NCI-H128 (cell line): ENCODE results near the gene SPATA33.
"Not testable (repeated sequence)": the region's sequence is repeated elsewhere in the genome, so short reads cannot be mapped to it uniquely, and the experiment has no call there.

ENCODE experiments used
- DNase-seq: peaks from one replicate; lab custom pipeline; 2025; ENCODE audit not compliant: unreplicated experiment; lab: John Stamatoyannopoulos, UW

The SPATA33 gene

GRCh38 chr16:89658221-89658879 is 714 bp downstream of the SPATA33 start:
- DNase-seq, result no peak

- DNase-seq, result no peak
These were observed 2.5 kb downstream of the SPATA33 start for GRCh38 chr16:89660146-89660545.

GRCh38 chr16:89661215-89661614 is 3.6 kb downstream of the SPATA33 start:
- no peak for DNase-seq

- DNase-seq, result not testable (repeated sequence)
These were observed 6.6 kb downstream of the SPATA33 start for GRCh38 chr16:89664238-89664637.

- DNase-seq, result not testable (repeated sequence)
These were observed 9.4 kb downstream of the SPATA33 start for GRCh38 chr16:89667000-89667399.

DNA sequence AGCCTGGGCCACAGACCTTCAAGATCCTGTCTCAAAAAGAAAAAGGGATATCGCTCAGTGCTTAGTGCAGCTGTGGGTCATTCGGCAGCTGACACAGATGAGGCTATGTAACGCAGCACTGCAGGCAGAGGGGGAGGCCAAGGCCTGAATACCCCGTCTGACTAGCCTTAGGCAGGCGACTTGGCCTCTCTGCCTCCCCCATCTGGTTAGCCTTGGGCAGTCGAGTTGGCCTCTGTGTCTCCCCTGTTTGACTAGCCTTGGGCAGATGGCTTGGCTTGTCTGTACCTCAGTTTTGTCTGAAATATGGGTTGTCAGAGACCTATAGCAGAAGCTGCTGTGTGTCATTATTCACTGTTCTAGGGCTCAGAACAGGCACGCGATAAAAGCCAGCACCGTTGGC is 10.0 kb downstream of the SPATA33 start:
- DNase-seq, result no peak

- DNase-seq, result no peak
These were observed 11.1 kb downstream of the SPATA33 start for GRCh38 chr16:89668790-89669158.

DNA sequence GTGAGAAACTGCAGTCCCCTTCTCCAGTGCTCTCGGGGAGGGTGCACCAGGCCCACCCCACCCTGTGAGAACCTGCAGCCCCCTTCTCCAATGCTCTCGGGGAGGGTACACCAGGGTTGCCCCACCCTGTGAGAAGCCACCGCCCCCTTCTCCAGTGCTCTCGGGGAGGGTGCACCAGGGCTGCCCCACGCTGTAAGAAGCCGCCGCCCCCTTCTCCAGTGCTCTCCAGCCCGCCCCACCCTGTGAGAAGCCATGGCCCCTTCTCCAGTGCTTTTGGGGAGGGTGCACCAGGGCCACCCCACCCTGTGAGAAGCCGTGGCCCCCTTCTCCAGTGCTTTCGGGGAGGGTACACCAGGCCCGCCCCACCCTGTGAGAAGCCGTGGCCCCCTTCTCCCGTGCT is 12.1 kb downstream of the SPATA33 start:
- no peak for DNase-seq

DNA sequence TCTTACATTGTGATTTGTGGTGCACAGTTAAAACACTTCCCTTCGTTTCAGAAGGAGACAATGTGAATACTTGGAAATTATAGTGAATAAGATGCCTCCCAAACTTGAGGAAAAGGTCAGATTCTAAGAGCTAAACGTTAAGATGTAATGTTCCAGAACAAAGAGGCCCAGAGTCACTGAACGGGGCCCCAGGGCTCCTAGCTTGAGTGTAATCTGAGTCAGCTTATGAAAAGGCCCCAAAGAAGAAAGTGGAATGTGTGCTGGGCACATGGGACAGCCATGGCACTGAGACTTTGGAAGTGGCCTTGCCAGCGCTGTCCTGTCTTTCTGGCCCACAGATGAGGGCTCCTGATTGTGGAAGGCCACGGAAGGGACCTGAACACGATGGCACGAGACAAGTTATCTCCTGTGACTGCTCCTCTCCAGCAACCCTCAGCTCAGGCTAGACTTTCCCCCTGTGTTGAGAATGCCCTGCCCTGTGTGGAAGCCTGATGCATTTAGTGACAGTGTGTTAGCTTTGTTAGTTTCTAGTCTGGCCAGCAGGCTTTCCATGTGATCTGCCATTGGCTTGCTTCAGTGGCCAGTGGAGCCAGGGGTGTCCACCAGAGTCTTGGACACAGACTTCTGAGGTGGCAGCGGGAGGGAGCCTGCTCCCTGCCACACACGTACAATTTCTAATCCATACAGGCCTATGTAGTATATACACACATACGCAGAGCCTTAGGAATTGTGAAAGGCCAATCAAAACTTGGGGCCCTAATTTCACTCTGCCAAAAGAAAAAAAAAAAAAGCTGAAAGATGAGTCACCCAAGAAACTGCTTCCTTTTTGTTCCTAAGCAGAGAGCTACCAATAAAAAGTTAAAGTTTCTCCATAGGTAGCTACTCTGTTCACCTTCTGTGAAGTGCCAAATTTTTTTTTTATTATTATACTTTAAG is 13.1 kb downstream of the SPATA33 start:
- DNase-seq, result no peak

- not testable (repeated sequence) for DNase-seq
These were observed 13.9 kb downstream of the SPATA33 start for GRCh38 chr16:89671565-89671964.

DNA sequence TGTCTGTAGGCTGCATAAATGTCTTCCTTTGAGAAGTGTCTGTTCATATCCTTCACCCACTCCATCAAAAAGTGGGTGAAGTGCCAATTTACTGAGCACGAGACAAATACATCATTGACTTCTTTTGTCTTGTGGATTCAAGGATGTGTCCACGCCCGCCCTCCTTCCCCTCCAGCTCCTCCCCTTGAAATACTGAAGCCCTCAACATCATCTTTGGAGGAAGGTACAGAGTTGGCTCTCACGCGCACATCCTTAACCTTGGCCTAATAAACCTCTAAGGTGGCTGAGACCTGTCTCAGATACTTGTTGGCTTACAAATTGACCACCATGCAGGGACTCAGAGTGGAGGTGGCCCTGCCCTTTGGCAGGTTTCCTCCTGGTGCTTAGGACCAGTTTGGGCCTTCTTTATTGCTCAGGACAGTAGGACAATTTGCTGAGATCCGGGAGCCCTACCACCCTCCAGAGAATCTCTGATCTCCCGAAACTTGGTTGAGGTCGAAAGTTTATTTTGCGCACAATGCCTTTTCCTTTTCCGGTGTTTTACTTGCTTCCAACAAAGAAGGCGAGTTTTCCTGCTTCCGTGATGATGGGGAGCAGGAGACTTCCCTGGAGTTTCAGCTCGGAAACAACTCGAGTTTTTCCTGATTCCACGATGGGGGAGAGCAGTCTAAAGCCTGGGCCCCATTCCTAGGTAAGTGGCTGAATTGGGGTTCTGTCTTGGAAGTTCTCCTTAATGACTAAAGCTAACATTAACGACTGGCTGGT is 14.7 kb downstream of the SPATA33 start:
- DNase-seq, result no peak

- no peak for DNase-seq
These were observed 20.6 kb downstream of the SPATA33 start for GRCh38 chr16:89678258-89678657.

GRCh38 chr16:89685916-89686315 is 28.3 kb downstream of the SPATA33 start:
- DNase-seq, result no peak

- peak; percentile 80 for DNase-seq
These were observed 29.0 kb downstream of the SPATA33 start, which contains the start of gene CDK10 for GRCh38 chr16:89686520-89687091. TSS of gene CDK10 (plus strand) at chr16:89686689. CDS start at chr16:89686711, 22 bp downstream.

DNA sequence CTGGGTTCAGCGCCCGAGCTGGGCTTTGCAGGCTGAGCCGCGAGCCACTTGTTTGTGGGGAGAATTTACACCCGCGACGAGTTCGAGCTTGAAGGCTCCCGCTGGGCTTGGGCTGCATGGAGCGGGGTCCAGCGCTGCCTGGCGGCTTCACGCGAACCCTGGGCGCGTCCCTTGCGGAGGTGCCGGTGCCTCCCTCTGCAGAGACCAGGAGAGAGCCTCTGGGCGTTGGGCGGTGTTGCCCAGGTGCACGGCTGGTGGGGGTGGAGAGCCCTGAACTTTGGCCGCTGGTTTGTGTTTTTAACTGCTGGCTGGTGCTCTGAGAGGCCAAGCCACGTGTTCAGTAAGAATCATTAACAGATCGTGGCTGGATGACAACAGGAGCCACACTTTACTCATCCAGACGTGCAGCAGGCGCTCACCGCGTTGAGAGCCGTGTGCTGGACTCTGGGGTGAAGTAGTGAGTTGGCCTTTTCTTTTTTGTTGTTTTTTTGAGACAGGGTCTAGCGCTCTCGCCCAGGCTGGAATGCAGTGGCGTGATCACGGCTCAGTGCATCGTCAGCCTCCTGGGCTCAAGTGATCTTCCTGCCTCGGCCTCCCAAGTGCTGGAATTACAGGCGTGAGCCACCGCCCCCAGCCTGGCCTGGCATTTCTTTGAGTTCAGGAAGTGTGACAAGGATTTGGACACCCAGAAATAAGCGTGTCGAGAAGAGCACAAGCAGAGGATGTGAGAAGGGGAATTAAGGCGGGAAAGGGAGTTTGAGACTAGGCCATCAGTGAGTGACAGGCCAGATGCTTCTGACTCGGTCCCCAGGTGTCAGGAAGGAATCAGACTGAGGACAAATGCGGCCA is 29.7 kb downstream of the SPATA33 start:
- no peak for DNase-seq

DNA sequence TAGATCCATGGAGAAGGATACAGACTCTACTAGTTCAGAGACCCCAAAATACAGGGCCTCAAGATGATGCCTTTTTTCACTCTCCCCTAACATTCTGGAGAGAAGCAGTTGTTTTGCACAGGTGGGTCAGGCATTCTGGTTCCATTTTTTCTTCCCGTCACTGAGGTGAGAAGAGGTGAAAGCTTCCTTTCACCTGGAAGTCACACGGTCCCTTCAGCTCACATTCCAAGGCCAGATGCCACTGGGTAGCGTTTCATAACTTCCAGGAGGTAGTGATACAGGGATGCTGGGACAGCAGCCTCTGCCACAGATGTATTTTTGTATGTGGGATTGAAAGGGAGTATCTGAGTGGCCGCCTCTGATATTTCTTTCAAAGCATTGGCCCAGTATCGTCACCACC is 30.8 kb downstream of the SPATA33 start:
- no peak for DNase-seq

DNA sequence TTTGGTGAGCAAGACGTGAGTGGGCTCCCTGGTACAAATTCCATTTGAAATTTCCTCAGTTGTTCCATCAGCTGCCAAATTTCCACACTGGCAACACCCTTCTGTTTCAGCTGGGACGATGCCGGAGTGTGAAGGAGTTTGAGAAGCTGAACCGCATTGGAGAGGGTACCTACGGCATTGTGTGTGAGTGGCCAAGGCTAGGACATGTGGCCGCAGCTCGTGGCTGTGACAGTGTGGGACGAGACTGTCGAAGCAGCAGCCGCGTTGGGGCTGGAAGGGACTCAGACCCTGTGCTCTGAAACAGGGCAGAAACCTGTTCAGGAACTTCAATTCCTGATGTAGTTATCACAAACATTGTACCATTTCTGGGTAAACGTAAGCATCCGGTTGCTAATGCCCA is 31.5 kb downstream of the SPATA33 start:
- DNase-seq, result no peak

DNA sequence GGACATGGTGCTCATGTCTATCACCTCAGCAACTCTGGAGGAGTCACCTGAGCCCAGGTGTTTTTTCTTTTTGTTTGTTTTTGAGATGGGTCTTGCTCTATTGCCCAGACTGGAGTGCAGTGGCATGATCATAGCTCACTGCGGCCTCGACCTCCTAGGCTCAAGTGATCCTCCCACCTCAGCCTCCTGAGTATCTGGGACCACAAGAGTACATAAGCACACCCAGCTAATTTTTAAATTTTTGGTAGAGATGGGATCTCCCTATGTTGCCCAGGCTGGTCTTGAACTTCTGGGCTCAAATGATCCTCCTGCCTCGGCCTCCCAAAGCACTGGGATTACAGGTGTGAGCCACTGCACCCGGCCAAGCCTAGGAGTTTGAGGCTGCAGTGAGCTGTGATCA is 32.0 kb downstream of the SPATA33 start:
- DNase-seq, result not testable (repeated sequence)

GRCh38 chr16:89690392-89690901 is 32.8 kb downstream of the SPATA33 start:
- no peak for DNase-seq
